Neural cell (in vitro differentiated cells): Measurements from ENCODE around the gene C1QTNF7. TPM values are rescaled to one million over a fixed set of nuclear protein-coding genes. Genes with fewer than 3 reads are reported as not detected.

Experiments
- H2AFZ ChIP-seq: fragments of 200-600, 300-800 bp; sonication (generic), shearing (Covaris generic); 2 replicates; pipeline ENCODE4 v1.6.0; 2014; ENCODE audit warnings: low read depth, mild to moderate bottlenecking, antibody characterized with exemption, low read length, moderate library complexity
- H3F3A ChIP-seq: fragments of 200-600 bp; shearing (Covaris generic); 2 replicates; pipeline ENCODE4 v1.6.1; 2016; ENCODE audit warnings: mild to moderate bottlenecking, moderate library complexity, mixed read lengths, antibody characterized with exemption, low read length; ENCODE audit not compliant: insufficient read depth, poor library complexity, severe bottlenecking
- H3K27ac ChIP-seq: fragments of 200-600, 300-800 bp; sonication (generic), shearing (Covaris generic); 2 replicates; pipeline ENCODE4 v1.5.1; 2014; ENCODE audit warnings: mild to moderate bottlenecking, low read length, moderate library complexity
- H3K27me3 ChIP-seq: fragments of 300-800, 200-600 bp; sonication (generic), shearing (Covaris generic); 2 replicates; pipeline ENCODE4 v1.6.0; 2014; ENCODE audit warnings: mild to moderate bottlenecking, low read depth, low read length, moderate library complexity; ENCODE audit not compliant: insufficient read depth
- H3K36me3 ChIP-seq: fragments of 300-800, 200-600 bp; sonication (generic), shearing (Covaris generic); 2 replicates; pipeline ENCODE4 v1.5.1; 2014; ENCODE audit warnings: mild to moderate bottlenecking, antibody characterized with exemption, low read length, moderate library complexity; ENCODE audit not compliant: insufficient read depth
- H3K4me2 ChIP-seq: fragments of 300-800, 200-600 bp; sonication (generic), shearing (Covaris generic); 2 replicates; pipeline ENCODE4 v1.6.0; 2014; ENCODE audit warnings: mild to moderate bottlenecking, low read length
- H3K4me3 ChIP-seq: fragments of 300-800, 200-600 bp; sonication (generic), shearing (Covaris generic); 2 replicates; pipeline ENCODE4 v1.5.1; 2014; ENCODE audit warnings: mild to moderate bottlenecking, low read length, moderate library complexity
- H3K79me2 ChIP-seq: fragments of 200-600 bp; shearing (Covaris generic); replicated peaks from 2 replicates; pipeline ENCODE4 v1.6.0; 2014; ENCODE audit warnings: mild to moderate bottlenecking, low read length, moderate library complexity; ENCODE audit not compliant: insufficient read depth
- H3K9ac ChIP-seq: fragments of 300-800, 200-600 bp; sonication (generic), shearing (Covaris generic); 2 replicates; pipeline ENCODE4 v1.6.1; 2016; ENCODE audit warnings: mild to moderate bottlenecking, low read length, mixed read lengths
- H3K9me2 ChIP-seq: fragments of 200-600 bp; shearing (Covaris generic); 2 replicates; pipeline ENCODE4 v1.6.1; 2016; ENCODE audit warnings: mild to moderate bottlenecking, low read length, mixed read lengths; ENCODE audit not compliant: insufficient read depth
- H3K9me3 ChIP-seq: fragments of 200-600, 300-800 bp; sonication (generic), shearing (Covaris generic); 2 replicates; pipeline ENCODE4 v1.6.1; 2016; ENCODE audit warnings: mild to moderate bottlenecking, mixed run types, low read length, moderate library complexity, mixed read lengths
- H4K20me1 ChIP-seq: fragments of 200-600 bp; shearing (Covaris generic); 2 replicates; pipeline ENCODE4 v1.6.1; 2016; ENCODE audit warnings: mild to moderate bottlenecking, mixed run types; ENCODE audit not compliant: insufficient read depth
- EP300 ChIP-seq: fragments of 450-650 bp; conservative IDR thresholded peaks from 2 replicates; pipeline ENCODE4 v1.6.1; 2014; ENCODE audit warnings: antibody characterized with exemption, mild to moderate bottlenecking, moderate library complexity; ENCODE audit not compliant: poor library complexity, severe bottlenecking
- EZH2 ChIP-seq: fragments of 200-600, 300-800 bp; shearing (Covaris generic), sonication (generic); IDR thresholded peaks from 2 replicates; pipeline ENCODE4 v1.6.1; 2014; ENCODE audit warnings: antibody characterized with exemption, low read length, borderline replicate concordance, mild to moderate bottlenecking; ENCODE audit not compliant: insufficient read depth, poor library complexity, severe bottlenecking
- MXI1 ChIP-seq: fragments of 450-650 bp; conservative IDR thresholded peaks from 2 replicates; pipeline ENCODE4 v1.6.1; 2014; ENCODE audit warnings: antibody characterized with exemption, mild to moderate bottlenecking; ENCODE audit not compliant: poor library complexity, severe bottlenecking
- POLR2AphosphoS5 ChIP-seq: IDR thresholded peaks from 2 replicates; pipeline ENCODE4 v1.6.1; 2012
- RAD21 ChIP-seq: fragments of 450-650 bp; conservative IDR thresholded peaks from 2 replicates; pipeline ENCODE4 v1.6.1; 2014; ENCODE audit warnings: antibody characterized with exemption, mild to moderate bottlenecking, moderate library complexity
- SMC3 ChIP-seq: fragments of 450-650 bp; conservative IDR thresholded peaks from 2 replicates; pipeline ENCODE4 v1.6.1; 2014; ENCODE audit warnings: antibody characterized with exemption, mild to moderate bottlenecking, moderate library complexity; ENCODE audit not compliant: poor library complexity
- TAF1 ChIP-seq: IDR thresholded peaks from 2 replicates; pipeline ENCODE4 v1.6.1; 2012; ENCODE audit warnings: low read depth
- polyA plus RNA-seq: library from polyadenylated mRNA; depleted of rRNA; stranded (reverse); fragments of >200 nt; gene quantifications from 2 replicates; pipeline ENCODE4 v1.2.3, GENCODE V29; 2014
- TF ChIP-seq, protein P1 (sequence below): fragments of 450-650 bp; IDR thresholded peaks from 2 replicates; pipeline ENCODE4 v1.5.1; 2014; ENCODE audit warnings: antibody characterized with exemption, mild to moderate bottlenecking, moderate library complexity; ENCODE audit not compliant: poor library complexity, severe bottlenecking
- TF ChIP-seq, protein P2 (sequence below): IDR thresholded peaks from 2 replicates; pipeline ENCODE4 v1.6.1; 2012; ENCODE audit warnings: borderline replicate concordance

The C1QTNF7 gene
- polyA plus RNA-seq, 1 donor from 2014 or later, result not detected

GRCh38 chr4:15457406-15458201, 29.8 kb downstream of the C1QTNF7 start:
- Histone ChIP-seq H3K4me3 (no peak overlapping the region), H4K20me1 (no peaks in the 10 kb centered on the region), H2AFZ (no peak overlapping the region), H3K9me3 (no peaks in the 10 kb centered on the region), H3K27me3 (no peaks in the 10 kb centered on the region), H3K36me3 (no peaks in the 10 kb centered on the region), H3K4me2 (no peak overlapping the region), H3K9me2 (no peaks in the 10 kb centered on the region), H3K79me2 (no peaks in the 10 kb centered on the region), H3F3A (no peaks in the 10 kb centered on the region), H3K9ac (no peak overlapping the region), H3K27ac (no peak overlapping the region)
- TF ChIP-seq, protein P1, sequence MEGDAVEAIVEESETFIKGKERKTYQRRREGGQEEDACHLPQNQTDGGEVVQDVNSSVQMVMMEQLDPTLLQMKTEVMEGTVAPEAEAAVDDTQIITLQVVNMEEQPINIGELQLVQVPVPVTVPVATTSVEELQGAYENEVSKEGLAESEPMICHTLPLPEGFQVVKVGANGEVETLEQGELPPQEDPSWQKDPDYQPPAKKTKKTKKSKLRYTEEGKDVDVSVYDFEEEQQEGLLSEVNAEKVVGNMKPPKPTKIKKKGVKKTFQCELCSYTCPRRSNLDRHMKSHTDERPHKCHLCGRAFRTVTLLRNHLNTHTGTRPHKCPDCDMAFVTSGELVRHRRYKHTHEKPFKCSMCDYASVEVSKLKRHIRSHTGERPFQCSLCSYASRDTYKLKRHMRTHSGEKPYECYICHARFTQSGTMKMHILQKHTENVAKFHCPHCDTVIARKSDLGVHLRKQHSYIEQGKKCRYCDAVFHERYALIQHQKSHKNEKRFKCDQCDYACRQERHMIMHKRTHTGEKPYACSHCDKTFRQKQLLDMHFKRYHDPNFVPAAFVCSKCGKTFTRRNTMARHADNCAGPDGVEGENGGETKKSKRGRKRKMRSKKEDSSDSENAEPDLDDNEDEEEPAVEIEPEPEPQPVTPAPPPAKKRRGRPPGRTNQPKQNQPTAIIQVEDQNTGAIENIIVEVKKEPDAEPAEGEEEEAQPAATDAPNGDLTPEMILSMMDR, result peak; percentile 88
- TF ChIP-seq TAF1 (no peak), RAD21 (peak; percentile 91), EZH2 (no peak), EP300 (no peak), SMC3 (peak; percentile 92)

GRCh38 chr4:15458616-15459015, 30.8 kb downstream of the C1QTNF7 start:
- TF ChIP-seq SMC3 (no peak), MXI1 (no peak), POLR2AphosphoS5 (no peak), RAD21 (no peak), TAF1 (no peak), EZH2 (no peak)
- TF ChIP-seq, protein P1, result no peak
- TF ChIP-seq, protein P2, sequence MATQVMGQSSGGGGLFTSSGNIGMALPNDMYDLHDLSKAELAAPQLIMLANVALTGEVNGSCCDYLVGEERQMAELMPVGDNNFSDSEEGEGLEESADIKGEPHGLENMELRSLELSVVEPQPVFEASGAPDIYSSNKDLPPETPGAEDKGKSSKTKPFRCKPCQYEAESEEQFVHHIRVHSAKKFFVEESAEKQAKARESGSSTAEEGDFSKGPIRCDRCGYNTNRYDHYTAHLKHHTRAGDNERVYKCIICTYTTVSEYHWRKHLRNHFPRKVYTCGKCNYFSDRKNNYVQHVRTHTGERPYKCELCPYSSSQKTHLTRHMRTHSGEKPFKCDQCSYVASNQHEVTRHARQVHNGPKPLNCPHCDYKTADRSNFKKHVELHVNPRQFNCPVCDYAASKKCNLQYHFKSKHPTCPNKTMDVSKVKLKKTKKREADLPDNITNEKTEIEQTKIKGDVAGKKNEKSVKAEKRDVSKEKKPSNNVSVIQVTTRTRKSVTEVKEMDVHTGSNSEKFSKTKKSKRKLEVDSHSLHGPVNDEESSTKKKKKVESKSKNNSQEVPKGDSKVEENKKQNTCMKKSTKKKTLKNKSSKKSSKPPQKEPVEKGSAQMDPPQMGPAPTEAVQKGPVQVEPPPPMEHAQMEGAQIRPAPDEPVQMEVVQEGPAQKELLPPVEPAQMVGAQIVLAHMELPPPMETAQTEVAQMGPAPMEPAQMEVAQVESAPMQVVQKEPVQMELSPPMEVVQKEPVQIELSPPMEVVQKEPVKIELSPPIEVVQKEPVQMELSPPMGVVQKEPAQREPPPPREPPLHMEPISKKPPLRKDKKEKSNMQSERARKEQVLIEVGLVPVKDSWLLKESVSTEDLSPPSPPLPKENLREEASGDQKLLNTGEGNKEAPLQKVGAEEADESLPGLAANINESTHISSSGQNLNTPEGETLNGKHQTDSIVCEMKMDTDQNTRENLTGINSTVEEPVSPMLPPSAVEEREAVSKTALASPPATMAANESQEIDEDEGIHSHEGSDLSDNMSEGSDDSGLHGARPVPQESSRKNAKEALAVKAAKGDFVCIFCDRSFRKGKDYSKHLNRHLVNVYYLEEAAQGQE, result no peak
- Histone ChIP-seq H3K9me3 (no peaks in the 10 kb centered on the region), H3K27ac (no peak overlapping the region)

More at GRCh38 chr4:15458616-15459015, 30.8 kb downstream of the C1QTNF7 start:
- H3K27me3 ChIP-seq, result no peaks in the 10 kb centered on the region
- H2AFZ ChIP-seq, result no peak overlapping the region
- no peaks in the 10 kb centered on the region for H3K79me2 ChIP-seq
- no peaks in the 10 kb centered on the region for H3K36me3 ChIP-seq
- no peak overlapping the region for H3K9ac ChIP-seq
- no peaks in the 10 kb centered on the region for H3F3A ChIP-seq
- H3K4me2 ChIP-seq, result no peak overlapping the region
- no peak overlapping the region for H3K4me3 ChIP-seq
- no peaks in the 10 kb centered on the region for H3K9me2 ChIP-seq
- H4K20me1 ChIP-seq, result no peaks in the 10 kb centered on the region
